ENCODE results near the gene COL27A1. TPM values are rescaled to one million over a fixed set of nuclear protein-coding genes. Genes with fewer than 3 reads are reported as not detected.

Gene COL27A1
- total RNA-seq, 2 experiments from 2014 or later = 4.0 to 4.1 TPM

GRCh38 chr9:114280636-114281472 lies 125.5 kb downstream of the COL27A1 start:
- H3K27me3 Mint-ChIP-seq = no peaks in the 10 kb centered on the region
- no peaks in the 10 kb centered on the region for H3K9me3 Mint-ChIP-seq
- ChIA-PET CTCF (interaction anchor here (0.6 to 1.9 kb wide), 3 partner anchors 10 to 173 kb away, joined by 3 to 8 read pairs (median 3); no protein-coding TSS in a partner anchor), POLR2A (no interaction called here)
- no peaks in the 10 kb centered on the region for H3K4me1 Mint-ChIP-seq (ENCODE audit: low read depth)
- H3K27ac Mint-ChIP-seq = no peak overlapping the region
- intact Hi-C loops (cut with micrococcal nuclease) = no loop called here
- H3K36me3 Mint-ChIP-seq = no peaks in the 10 kb centered on the region
- H3K4me3 Mint-ChIP-seq = no peak overlapping the region
- DNase-seq = no peak

DNA sequence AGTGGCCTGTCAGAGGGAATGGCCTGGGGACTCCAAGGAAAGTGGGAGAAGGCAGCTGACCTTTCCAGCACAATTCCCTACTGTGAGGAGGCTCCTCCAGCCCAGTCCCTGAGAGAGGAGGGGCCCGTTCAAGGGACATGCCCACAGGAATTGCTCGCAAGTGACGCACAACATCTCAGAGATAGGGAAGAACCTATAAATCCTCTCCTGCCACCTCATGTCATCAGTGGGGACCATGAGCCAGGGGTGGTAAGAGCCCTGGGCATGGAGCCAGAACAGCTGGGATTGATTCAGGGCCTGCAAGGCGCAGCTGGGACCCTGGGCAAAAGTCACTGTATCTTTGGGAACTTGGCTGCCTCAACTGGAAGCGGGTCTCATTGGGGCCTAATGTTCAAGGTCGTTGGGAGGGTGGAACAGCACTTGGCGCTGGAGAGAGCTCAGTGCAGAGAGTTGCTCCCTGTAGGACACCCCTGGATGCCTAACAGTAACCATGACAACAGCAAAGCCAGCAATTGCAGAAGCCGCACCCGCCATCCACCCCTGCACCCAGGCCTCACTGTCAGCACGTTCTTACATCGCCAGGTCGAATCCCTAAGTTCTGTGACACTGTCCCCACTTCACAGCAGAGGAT lies 126.3 kb downstream of the COL27A1 start:
- CTCF ChIA-PET = interaction anchor here (0.6 to 1.9 kb wide), 3 partner anchors 9 to 199 kb away, joined by 3 to 8 read pairs (median 4); no protein-coding TSS in a partner anchor
- no peaks in the 10 kb centered on the region for H3K4me1 Mint-ChIP-seq (ENCODE audit: low read depth)
- H3K27me3 Mint-ChIP-seq = no peaks in the 10 kb centered on the region
- no peaks in the 10 kb centered on the region for H3K9me3 Mint-ChIP-seq
- no peaks in the 10 kb centered on the region for H3K36me3 Mint-ChIP-seq
- intact Hi-C loops (cut with micrococcal nuclease) = no loop called here
- no peak overlapping the region for H3K4me3 Mint-ChIP-seq
- no peak for DNase-seq
- POLR2A ChIA-PET = no interaction called here
- no peak overlapping the region for H3K27ac Mint-ChIP-seq

GRCh38 chr9:114282104-114282485 lies 126.8 kb downstream of the COL27A1 start:
- H3K27me3 Mint-ChIP-seq = no peaks in the 10 kb centered on the region
- H3K4me3 Mint-ChIP-seq = no peak overlapping the region
- H3K27ac Mint-ChIP-seq = no peak overlapping the region
- CTCF ChIA-PET = interaction anchor here (0.7 to 1.9 kb wide), 2 partner anchors 9 to 199 kb away, joined by 4 to 8 read pairs; no protein-coding TSS in a partner anchor
- POLR2A ChIA-PET = no interaction called here
- DNase-seq = no peak
- no peaks in the 10 kb centered on the region for H3K36me3 Mint-ChIP-seq
- H3K4me1 Mint-ChIP-seq (ENCODE audit: low read depth) = no peaks in the 10 kb centered on the region
- intact Hi-C loops (cut with micrococcal nuclease) = no loop called here
- no peaks in the 10 kb centered on the region for H3K9me3 Mint-ChIP-seq

DNA sequence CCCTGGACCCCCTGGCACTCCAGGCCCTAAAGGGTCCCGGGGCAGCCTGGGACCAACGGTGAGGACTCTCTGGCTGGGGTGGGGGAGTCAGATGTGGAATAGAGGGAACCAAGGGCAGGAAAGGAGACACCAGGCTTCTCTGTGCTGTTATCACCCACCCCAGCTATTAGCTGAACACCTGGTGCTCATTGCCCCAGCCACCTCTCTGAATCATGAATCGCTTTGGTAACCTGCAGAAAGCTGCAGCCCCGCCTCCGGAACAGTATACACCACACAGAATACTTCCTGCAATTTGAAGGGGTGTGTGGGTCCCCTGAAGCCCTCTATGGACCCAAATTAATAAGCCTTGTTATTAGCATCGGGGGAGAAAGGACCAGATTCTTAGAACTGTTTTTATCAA lies 127.2 kb downstream of the COL27A1 start:
- Mint-ChIP-seq H3K4me3 (no peak overlapping the region), H3K27ac (no peak overlapping the region), H3K36me3 (no peaks in the 10 kb centered on the region), H3K9me3 (no peaks in the 10 kb centered on the region), H3K27me3 (no peaks in the 10 kb centered on the region), H3K4me1 (ENCODE audit: low read depth) (no peaks in the 10 kb centered on the region)
- intact Hi-C loops (cut with micrococcal nuclease) = no loop called here
- no peak for DNase-seq
- CTCF ChIA-PET = interaction anchor here (1.0 to 1.9 kb wide), 2 partner anchors 8 kb away, joined by 4 to 8 read pairs; no protein-coding TSS in a partner anchor
- POLR2A ChIA-PET = no interaction called here

- no peak overlapping the region for H3K27ac Mint-ChIP-seq
- H3K27me3 Mint-ChIP-seq = no peaks in the 10 kb centered on the region
- DNase-seq = peak; percentile 35
- no peaks in the 10 kb centered on the region for H3K4me1 Mint-ChIP-seq (ENCODE audit: low read depth)
- CTCF ChIA-PET = interaction anchor here (1.0 kb wide), 1 partner anchor 8 kb away, joined by 4 read pairs; no protein-coding TSS in a partner anchor
- intact Hi-C loops (cut with micrococcal nuclease) = no loop called here
- H3K36me3 Mint-ChIP-seq = no peaks in the 10 kb centered on the region
- POLR2A ChIA-PET = no interaction called here
- H3K9me3 Mint-ChIP-seq = no peaks in the 10 kb centered on the region
- no peak overlapping the region for H3K4me3 Mint-ChIP-seq
These were observed 127.6 kb downstream of the COL27A1 start for GRCh38 chr9:114282926-114283325.

DNA sequence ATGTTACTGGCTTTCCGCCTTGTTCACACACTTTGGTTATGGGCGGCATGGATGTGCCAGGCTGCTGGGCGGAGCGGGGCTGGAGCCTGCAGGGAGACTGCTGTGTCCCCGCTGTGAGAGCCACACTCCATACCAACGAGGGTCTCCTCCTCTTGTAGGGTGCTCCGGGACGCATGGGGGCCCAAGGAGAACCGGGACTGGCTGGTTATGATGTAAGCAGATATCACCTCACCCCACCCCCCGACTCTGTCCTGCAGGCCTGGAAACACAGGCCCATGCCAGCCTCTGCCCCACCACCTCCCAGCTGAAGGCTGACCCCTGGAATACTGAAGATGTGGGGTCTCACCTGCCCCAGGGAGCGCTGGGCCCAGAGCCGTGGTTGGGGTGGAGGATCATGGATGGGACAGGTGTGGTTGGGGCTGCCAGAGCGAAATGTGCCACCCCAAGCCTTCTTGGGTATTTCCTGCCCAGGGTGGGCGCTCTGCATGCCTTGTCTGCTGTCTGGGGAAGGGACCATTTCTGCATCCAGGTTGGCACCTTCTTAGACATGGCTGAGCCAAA lies 128.3 kb downstream of the COL27A1 start:
- no peaks in the 10 kb centered on the region for H3K27me3 Mint-ChIP-seq
- intact Hi-C loops (cut with micrococcal nuclease) = no loop called here
- H3K4me3 Mint-ChIP-seq = no peak overlapping the region
- no peaks in the 10 kb centered on the region for H3K9me3 Mint-ChIP-seq
- CTCF ChIA-PET = interaction anchor here (1.0 kb wide), 1 partner anchor 7 kb away, joined by 4 read pairs; no protein-coding TSS in a partner anchor
- H3K4me1 Mint-ChIP-seq (ENCODE audit: low read depth) = no peaks in the 10 kb centered on the region
- H3K36me3 Mint-ChIP-seq = no peaks in the 10 kb centered on the region
- no peak for DNase-seq
- H3K27ac Mint-ChIP-seq = no peak overlapping the region
- POLR2A ChIA-PET = no interaction called here

- no peak overlapping the region for H3K27ac Mint-ChIP-seq
- intact Hi-C loops (cut with micrococcal nuclease) = no loop called here
- no peaks in the 10 kb centered on the region for H3K27me3 Mint-ChIP-seq
- H3K9me3 Mint-ChIP-seq = no peaks in the 10 kb centered on the region
- H3K4me3 Mint-ChIP-seq = no peak overlapping the region
- DNase-seq = no peak
- H3K36me3 Mint-ChIP-seq = no peaks in the 10 kb centered on the region
- no peaks in the 10 kb centered on the region for H3K4me1 Mint-ChIP-seq (ENCODE audit: low read depth)
- CTCF ChIA-PET = no interaction called here
- POLR2A ChIA-PET = no interaction called here
These were observed 129.2 kb downstream of the COL27A1 start for GRCh38 chr9:114284316-114285060.

GRCh38 chr9:114285166-114285867 lies 130.0 kb downstream of the COL27A1 start:
- POLR2A ChIA-PET = no interaction called here
- CTCF ChIA-PET = interaction anchor here (3.7 kb wide), 1 partner anchor 177 kb away, joined by 13 read pairs; no protein-coding TSS in a partner anchor
- no peaks in the 10 kb centered on the region for H3K36me3 Mint-ChIP-seq
- H3K9me3 Mint-ChIP-seq = no peaks in the 10 kb centered on the region
- no peaks in the 10 kb centered on the region for H3K27me3 Mint-ChIP-seq
- H3K27ac Mint-ChIP-seq = no peak overlapping the region
- no peak overlapping the region for H3K4me3 Mint-ChIP-seq
- no peaks in the 10 kb centered on the region for H3K4me1 Mint-ChIP-seq (ENCODE audit: low read depth)
- intact Hi-C loops (cut with micrococcal nuclease) = no loop called here
- no peak for DNase-seq

DNA sequence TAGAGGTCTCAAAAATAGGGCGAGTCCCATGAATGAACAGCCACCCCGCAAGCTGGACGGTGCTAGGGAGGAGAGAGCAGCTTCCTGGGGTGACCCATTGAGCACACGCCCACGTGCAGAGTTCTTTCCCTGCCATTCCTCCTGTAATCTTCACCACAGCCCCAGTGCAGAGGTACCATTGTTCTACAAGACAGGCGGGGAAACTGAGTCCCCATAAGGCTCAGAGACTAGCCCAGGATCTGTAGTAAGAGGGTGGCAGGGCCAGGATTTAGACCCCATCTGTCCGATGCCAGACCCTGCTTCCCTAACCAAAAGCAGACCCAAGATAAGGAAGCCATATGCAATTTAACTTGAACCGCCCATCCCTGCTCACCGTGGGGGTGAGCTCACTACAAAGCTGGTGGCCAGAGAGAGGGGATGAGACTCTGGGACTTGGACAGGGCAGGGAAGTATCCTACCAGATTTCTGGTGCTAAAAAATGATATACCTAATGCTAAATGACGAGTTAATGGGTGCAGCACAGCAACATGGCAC lies 130.9 kb downstream of the COL27A1 start:
- Mint-ChIP-seq H3K36me3 (peaks cover 2% of the 10 kb centered on the region), H3K4me1 (ENCODE audit: low read depth) (peaks cover 2% of the 10 kb centered on the region), H3K9me3 (no peaks in the 10 kb centered on the region), H3K27ac (no peak overlapping the region), H3K27me3 (peaks cover 3% of the 10 kb centered on the region), H3K4me3 (no peak overlapping the region)
- DNase-seq = no peak
- intact Hi-C loops (cut with micrococcal nuclease) = no loop called here
- CTCF ChIA-PET = interaction anchor here (1.2 to 3.7 kb wide), 2 partner anchors 178 to 204 kb away, joined by 3 to 13 read pairs; no protein-coding TSS in a partner anchor
- POLR2A ChIA-PET = no interaction called here

- peaks cover 3% of the 10 kb centered on the region for H3K27me3 Mint-ChIP-seq
- H3K4me3 Mint-ChIP-seq = no peak overlapping the region
- intact Hi-C loops (cut with micrococcal nuclease) = no loop called here
- ChIA-PET CTCF (interaction anchor here (1.2 to 3.7 kb wide), 4 partner anchors 132 to 205 kb away, joined by 3 to 16 read pairs (median 11); partner anchors contain the start of gene COL27A1), POLR2A (no interaction called here)
- peaks cover 2% of the 10 kb centered on the region for H3K36me3 Mint-ChIP-seq
- H3K9me3 Mint-ChIP-seq = no peaks in the 10 kb centered on the region
- DNase-seq = no peak
- peaks cover 2% of the 10 kb centered on the region for H3K4me1 Mint-ChIP-seq (ENCODE audit: low read depth)
- H3K27ac Mint-ChIP-seq = no peak overlapping the region
These were observed 131.8 kb downstream of the COL27A1 start for GRCh38 chr9:114287001-114287762.

Measured in activated CD4-positive, alpha-beta memory T cell treated with anti-CD3 and anti-CD28 coated beads for 36 hours (primary cell).